ENCODE results near the gene FGD3. TPM values are rescaled to one million over a fixed set of nuclear protein-coding genes. Genes with fewer than 3 reads are reported as not detected.

The FGD3 gene
- total RNA-seq, 4 donors from 2014 or later, result 4.3 to 5.1 (median 4.9) TPM

DNA sequence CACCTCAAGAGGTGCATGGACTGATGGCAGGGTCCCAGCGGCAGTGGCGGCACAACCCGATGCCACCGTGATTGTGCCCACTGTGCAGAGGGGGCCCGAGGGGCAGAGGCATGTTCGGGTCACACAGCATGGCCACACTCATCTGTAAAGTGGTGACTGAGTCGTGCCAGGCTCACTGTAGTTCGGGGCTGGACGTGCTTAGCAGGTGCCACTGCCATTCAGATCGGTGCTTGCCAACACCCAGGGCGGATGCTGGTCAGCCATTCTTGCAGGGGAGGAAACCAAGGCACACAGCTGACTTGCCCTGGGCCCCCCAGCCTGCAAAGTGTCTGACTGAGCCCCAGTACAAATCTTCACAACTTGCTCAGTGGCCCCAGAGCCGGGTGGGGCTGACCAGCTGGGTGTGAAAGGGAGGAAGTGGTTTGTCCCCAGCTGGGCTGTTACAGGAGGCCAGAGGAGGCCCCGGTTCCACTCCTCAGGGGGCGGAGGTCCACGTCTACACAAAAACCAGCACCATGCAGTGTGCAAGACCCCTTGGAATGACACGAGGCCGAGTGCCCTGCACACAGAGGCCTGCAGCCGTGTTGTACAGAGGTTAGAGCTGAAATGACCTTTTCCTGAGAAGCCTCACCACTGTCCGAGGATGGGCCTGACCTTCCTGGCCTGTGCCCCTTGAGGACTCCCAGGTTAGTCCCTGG lies 17.9 kb downstream of the FGD3 start:
- Histone ChIP-seq H3K4me1 (peaks cover 0 to 5% (median 2%) of the 10 kb centered on the region in 4 donors), H3K27me3 (no peaks in the 10 kb centered on the region), H3K36me3 (no peaks in the 10 kb centered on the region), H3K9me3 (peaks cover 0 to 9% (median 2%) of the 10 kb centered on the region in 4 donors), H3K27ac (replicated peaks in 1 of 4) (peak overlapping the region in 3 of 4 donors; percentile 40 to 56 (median 52)), H3K4me3 (peak overlapping the region; percentile 32 to 52 (median 37))
- TF ChIP-seq POLR2A (IDR thresholded peaks at IDR 0.05; ENCODE audit: low read depth), result no peak
- DNase-seq (ENCODE audit: extremely low spot score), result no peak
- 80% methylated on average over 10 of the region's 19 CpGs for WGBS
- intact Hi-C loops (cut with DNase I), result no loop called here

DNA sequence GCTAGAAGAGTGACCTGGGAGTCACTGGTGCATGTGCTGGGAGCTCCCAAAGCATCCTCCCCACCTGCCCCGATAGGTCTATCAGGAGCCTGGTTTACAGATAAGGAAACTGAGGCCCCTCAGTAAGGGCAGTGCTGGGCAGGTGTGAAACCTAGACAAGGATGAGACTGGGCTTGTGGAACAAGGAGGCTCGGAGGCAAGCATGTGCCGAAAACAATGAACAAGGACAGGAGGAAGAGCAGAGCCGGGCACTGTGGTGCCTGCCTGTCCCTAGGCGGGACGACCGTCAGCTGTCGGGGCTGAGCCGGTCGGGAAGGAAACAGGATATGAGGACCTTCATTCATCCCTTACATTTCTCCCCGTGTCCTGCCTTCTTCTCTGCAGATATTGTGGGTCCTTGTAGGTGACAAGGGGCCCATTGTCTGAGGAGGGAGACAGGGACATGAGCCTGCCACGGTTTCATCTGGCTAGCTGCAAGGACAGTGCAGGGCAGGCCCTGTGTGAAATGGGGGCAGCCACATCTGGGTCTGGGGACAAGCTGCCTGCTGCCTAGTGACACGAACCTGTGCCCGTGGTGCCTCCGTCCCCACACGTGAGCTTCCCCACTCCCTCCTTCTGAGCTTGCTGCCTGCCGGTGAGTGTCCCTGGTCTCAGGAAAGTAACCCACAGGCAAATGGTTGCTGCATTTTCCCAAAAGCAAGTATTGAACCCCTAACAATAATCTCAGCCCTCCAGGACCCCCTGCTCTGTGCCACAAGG lies 18.6 kb downstream of the FGD3 start:
- WGBS, result 69% methylated on average over 16 of the region's 17 CpGs
- no peak for TF ChIP-seq EP300 (IDR thresholded peaks at IDR 0.05)
- TF ChIP-seq, protein P1, sequence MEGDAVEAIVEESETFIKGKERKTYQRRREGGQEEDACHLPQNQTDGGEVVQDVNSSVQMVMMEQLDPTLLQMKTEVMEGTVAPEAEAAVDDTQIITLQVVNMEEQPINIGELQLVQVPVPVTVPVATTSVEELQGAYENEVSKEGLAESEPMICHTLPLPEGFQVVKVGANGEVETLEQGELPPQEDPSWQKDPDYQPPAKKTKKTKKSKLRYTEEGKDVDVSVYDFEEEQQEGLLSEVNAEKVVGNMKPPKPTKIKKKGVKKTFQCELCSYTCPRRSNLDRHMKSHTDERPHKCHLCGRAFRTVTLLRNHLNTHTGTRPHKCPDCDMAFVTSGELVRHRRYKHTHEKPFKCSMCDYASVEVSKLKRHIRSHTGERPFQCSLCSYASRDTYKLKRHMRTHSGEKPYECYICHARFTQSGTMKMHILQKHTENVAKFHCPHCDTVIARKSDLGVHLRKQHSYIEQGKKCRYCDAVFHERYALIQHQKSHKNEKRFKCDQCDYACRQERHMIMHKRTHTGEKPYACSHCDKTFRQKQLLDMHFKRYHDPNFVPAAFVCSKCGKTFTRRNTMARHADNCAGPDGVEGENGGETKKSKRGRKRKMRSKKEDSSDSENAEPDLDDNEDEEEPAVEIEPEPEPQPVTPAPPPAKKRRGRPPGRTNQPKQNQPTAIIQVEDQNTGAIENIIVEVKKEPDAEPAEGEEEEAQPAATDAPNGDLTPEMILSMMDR (IDR thresholded peaks at IDR 0.05), result no peak
- TF ChIP-seq POLR2AphosphoS5 (IDR thresholded peaks at IDR 0.05), result no peak
- no peak for TF ChIP-seq POLR2A (IDR thresholded peaks at IDR 0.05; ENCODE audit: low read depth)
- peak overlapping the region; percentile 32 to 52 (median 37) for H3K4me3 ChIP-seq

DNA sequence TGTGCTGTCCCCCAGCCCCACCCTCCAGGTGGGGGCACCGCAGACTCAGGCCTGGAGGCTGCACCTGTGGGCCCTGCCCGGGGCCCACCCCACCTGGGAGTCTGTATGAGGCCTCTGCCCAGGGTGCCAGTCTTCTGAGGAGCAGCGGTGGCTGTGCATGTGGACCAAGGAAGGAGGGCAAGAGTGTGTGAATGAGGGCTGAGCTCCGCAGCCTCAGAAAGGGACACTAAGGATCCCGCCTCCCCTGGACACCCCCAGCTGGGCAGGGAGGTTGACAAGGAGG lies 19.1 kb downstream of the FGD3 start:
- DNase-seq (ENCODE audit: extremely low spot score), result no peak
- 100% methylated on average over 1 of the region's 5 CpGs for WGBS
- TF ChIP-seq, protein P1 (IDR thresholded peaks at IDR 0.05), result no peak
- TF ChIP-seq POLR2AphosphoS5 (IDR thresholded peaks at IDR 0.05) (no peak), POLR2A (IDR thresholded peaks at IDR 0.05; ENCODE audit: low read depth) (no peak), EP300 (IDR thresholded peaks at IDR 0.05) (no peak)
- Histone ChIP-seq H3K9me3 (peaks cover 0 to 8% (median 2%) of the 10 kb centered on the region in 4 donors), H3K36me3 (no peaks in the 10 kb centered on the region), H3K27me3 (no peaks in the 10 kb centered on the region), H3K4me1 (peaks cover 0 to 8% (median 3%) of the 10 kb centered on the region in 4 donors), H3K4me3 (no peak overlapping the region), H3K27ac (replicated peaks in 1 of 4) (no peak overlapping the region)
- intact Hi-C loops (cut with DNase I), result no loop called here

More for the DNA sequence above, 18.6 kb downstream of the FGD3 start:
- peaks cover 0 to 8% (median 3%) of the 10 kb centered on the region in 4 donors for H3K4me1 ChIP-seq
- intact Hi-C loops (cut with DNase I), result no loop called here
- peaks cover 0 to 9% (median 2%) of the 10 kb centered on the region in 4 donors for H3K9me3 ChIP-seq
- no peaks in the 10 kb centered on the region for H3K36me3 ChIP-seq
- DNase-seq (ENCODE audit: extremely low spot score), result no peak
- no peaks in the 10 kb centered on the region for H3K27me3 ChIP-seq
- H3K27ac ChIP-seq (replicated peaks in 1 of 4), result no peak overlapping the region

GRCh38 chr9:92968081-92968480 lies 20.8 kb downstream of the FGD3 start:
- TF ChIP-seq POLR2A (IDR thresholded peaks at IDR 0.05; ENCODE audit: low read depth) (no peak), POLR2AphosphoS5 (IDR thresholded peaks at IDR 0.05) (no peak), EP300 (IDR thresholded peaks at IDR 0.05) (no peak)
- TF ChIP-seq, protein P1 (IDR thresholded peaks at IDR 0.05), result no peak
- intact Hi-C loops (cut with DNase I), result no loop called here
- 90% methylated on average over 8 of the region's 8 CpGs for WGBS
- no peak overlapping the region for H3K4me3 ChIP-seq
- no peaks in the 10 kb centered on the region for H3K9me3 ChIP-seq
- no peak overlapping the region for H3K27ac ChIP-seq (replicated peaks in 1 of 4)
- no peaks in the 10 kb centered on the region for H3K36me3 ChIP-seq
- peaks cover 0 to 8% (median 3%) of the 10 kb centered on the region in 4 donors for H3K4me1 ChIP-seq
- no peak for DNase-seq (ENCODE audit: extremely low spot score)
- H3K27me3 ChIP-seq, result no peaks in the 10 kb centered on the region

Measured in esophagus muscularis mucosa (tissue), 4 donors.